PC-3 (cell line): Measurements from ENCODE around the gene TMPRSS3.

Source experiments
- CTCF ChIP-seq: fragments of 300-600 bp; sonication (generic); conservative IDR thresholded peaks from 2 replicates; pipeline ENCODE4 v1.5.1; 2017; ENCODE audit warnings: antibody characterized with exemption, low read depth, mild to moderate bottlenecking, low read length
- EZH2 ChIP-seq: fragments of 300-600 bp; sonication (generic); IDR thresholded peaks from one replicate; pipeline ENCODE4 v1.6.1; 2017; ENCODE audit warnings: antibody characterized with exemption, mild to moderate bottlenecking, low read length; ENCODE audit not compliant: unreplicated experiment
- EZH2phosphoT487 ChIP-seq: fragments of 300-600 bp; sonication (generic); IDR thresholded peaks from 2 replicates; pipeline ENCODE4 v1.6.1; 2018; ENCODE audit warnings: mild to moderate bottlenecking, antibody characterized with exemption, low read length, borderline replicate concordance

GRCh38 chr21:42365770-42366169 lies 30.1 kb downstream of the TMPRSS3 start:
- TF ChIP-seq CTCF (no peak), EZH2 (no peak), EZH2phosphoT487 (no peak)
